HepG2 (cell line): Measurements from ENCODE around the gene TEX35. TPM values are rescaled to one million over a fixed set of nuclear protein-coding genes. Genes with fewer than 3 reads are reported as not detected.

Experiments used
- HDAC6 ChIP-seq: fragments of 200-600 bp; sonication (generic); IDR thresholded peaks from 2 replicates; pipeline ENCODE4 v1.7.0; 2017; ENCODE audit warnings: mild to moderate bottlenecking, antibody characterized with exemption, low read length, low read depth
- KDM1A ChIP-seq: IDR thresholded peaks from 2 replicates; pipeline ENCODE4 v1.6.1; 2016; ENCODE audit warnings: missing compliant biosample characterization
- KLF12 ChIP-seq: sonication (generic); formaldehyde crosslinking; IDR thresholded peaks from 2 replicates; pipeline ENCODE4 v1.4.0; 2020; ENCODE audit warnings: missing genetic modification reagents, borderline replicate concordance
- PRPF4 ChIP-seq: fragments of 200-400 bp; formaldehyde crosslinking; IDR thresholded peaks from 2 replicates; pipeline ENCODE4 v1.6.1; 2016; ENCODE audit warnings: low read length, low read depth; ENCODE audit not compliant: poor library complexity, severe bottlenecking
- RFX3 ChIP-seq: IDR thresholded peaks from 2 replicates; pipeline ENCODE4 v1.6.1; 2016; ENCODE audit warnings: missing biosample characterization, missing genetic modification reagents
- RXRB ChIP-seq: IDR thresholded peaks from 2 replicates; pipeline ENCODE4 v1.6.1; 2016; ENCODE audit warnings: borderline replicate concordance, missing genetic modification reagents, missing compliant biosample characterization
- TGIF2 ChIP-seq: IDR thresholded peaks from 2 replicates; pipeline ENCODE4 v1.6.1; 2016; ENCODE audit warnings: control low read depth, missing compliant biosample characterization
- ZNF17 ChIP-seq: sonication (generic); formaldehyde crosslinking; IDR thresholded peaks from 2 replicates; pipeline ENCODE4 v1.5.0; 2020; ENCODE audit warnings: mild to moderate bottlenecking, missing genetic modification reagents
- ZNF24 ChIP-seq: fragments of 450-650 bp; IDR thresholded peaks from 2 replicates; pipeline ENCODE4 v1.6.1; 2017; ENCODE audit warnings: antibody characterized with exemption, mild to moderate bottlenecking
- ZNF614 ChIP-seq: IDR thresholded peaks from 2 replicates; pipeline ENCODE4 v1.6.1; 2018; ENCODE audit warnings: missing biosample characterization, missing genetic modification reagents, inconsistent platforms, borderline replicate concordance
- ZNF7 ChIP-seq: IDR thresholded peaks from 2 replicates; pipeline ENCODE4 v1.6.1; 2016; ENCODE audit warnings: missing biosample characterization, missing genetic modification reagents
- polyA plus RNA-seq, 8 experiments: library from polyadenylated mRNA; depleted of rRNA in 3 of 8; stranded (reverse) in 7 of 8; unstranded in 1 of 8; fragments of >200 nt; fragmentation: Illumina TruSeq in 4 of 8; extraction: Trizol in 4 of 8; gene quantifications; 2 replicates each; pipeline versions ENCODE4 v1.2.1 to v1.2.3, GENCODE V29; 2011 to 2016; ENCODE audit warnings: low read depth in 4 of 8, missing spikeins in 1 of 8, mixed read lengths in 1 of 8; ENCODE audit not compliant: insufficient read depth in 1 of 8
- total RNA-seq, 5 experiments: library from RNA; depleted of rRNA; stranded (reverse); fragments of >200 nt; fragmentation: Illumina TruSeq; extraction: Trizol; gene quantifications; 2 replicates each; pipeline ENCODE4 v1.2.3, GENCODE V29; 2016; ENCODE audit warnings: low read depth in 1 of 5
- TF ChIP-seq, protein P1 (sequence below): sonication (generic); formaldehyde crosslinking; IDR thresholded peaks from 2 replicates; pipeline ENCODE4 v1.5.0; 2020; ENCODE audit warnings: missing genetic modification reagents
- TF ChIP-seq, protein P2 (sequence below): sonication (generic); formaldehyde crosslinking; IDR thresholded peaks from 2 replicates; pipeline ENCODE4 v1.5.0; 2020; ENCODE audit warnings: mild to moderate bottlenecking, missing genetic modification reagents, borderline replicate concordance
- TF ChIP-seq, protein P3 (sequence below), 2 experiments: sonication (generic) in 1 of 2; formaldehyde crosslinking in 1 of 2; IDR thresholded peaks; 2 replicates each; pipeline versions ENCODE4 v1.4.0 to v1.6.1; 2018 to 2020; ENCODE audit warnings: missing genetic modification reagents in 2 of 2, borderline replicate concordance in 1 of 2, low read depth in 1 of 2, mild to moderate bottlenecking in 1 of 2, missing biosample characterization in 1 of 2
- TF ChIP-seq, protein P4 (sequence below): sonication (generic); formaldehyde crosslinking; IDR thresholded peaks from 2 replicates; pipeline ENCODE4 v1.4.0; 2020; ENCODE audit warnings: mild to moderate bottlenecking, missing genetic modification reagents

The TEX35 gene
- total and polyA plus RNA-seq, 2 of the 13 experiments (the other 11 are each of a cell fraction or from before 2014, with no cell fraction given) = not detected

DNA sequence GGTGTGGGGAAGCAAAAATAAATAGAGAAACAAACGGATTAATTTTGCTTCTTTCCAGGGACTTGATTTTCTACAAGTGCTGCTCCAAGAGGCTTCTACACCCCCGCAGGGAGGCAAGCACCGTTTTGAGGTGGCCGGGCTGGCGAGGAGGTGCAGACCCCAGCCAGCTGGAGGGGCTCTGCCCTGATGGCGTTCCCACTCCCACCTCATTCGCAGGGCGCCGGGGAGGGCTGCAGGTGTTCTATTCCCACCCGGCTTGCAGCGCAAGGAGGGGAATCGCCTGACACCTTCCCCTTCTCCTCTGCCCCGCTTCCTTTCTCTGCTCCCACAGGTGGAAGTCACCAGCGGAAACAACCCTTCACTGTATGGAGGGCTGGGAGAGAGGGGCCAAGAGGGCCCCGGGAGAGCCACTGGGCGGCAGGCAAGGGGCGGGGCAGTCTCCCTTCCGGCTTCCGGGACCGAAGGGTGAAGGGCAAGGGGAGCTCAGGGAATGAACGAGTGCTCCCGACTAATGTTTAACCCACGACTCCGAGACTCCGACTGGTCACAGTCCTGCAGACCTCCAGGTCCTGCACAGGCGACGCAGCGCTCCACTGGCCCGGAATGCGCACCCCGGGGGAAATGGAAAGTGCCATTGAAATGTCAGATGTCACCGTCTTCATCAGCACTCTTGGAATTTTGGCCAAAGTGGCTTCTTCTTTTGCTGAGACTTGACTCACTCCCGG is 29.1 kb downstream of the TEX35 start (continued):
- TF ChIP-seq KLF12 (CRISPR knock-in tag) (peak; percentile 83; the same call in 1 of the 2 replicates), KDM1A (CRISPR knock-in tag) (no peak), PRPF4 (no peak), ZNF614 (CRISPR knock-in tag) (peak; percentile 27; the same call in 1 of the 2 replicates), TGIF2 (CRISPR knock-in tag) (peak; percentile 60; the same call in 1 of the 2 replicates), ZNF7 (no peak; the same call in 1 of the 2 replicates), ZNF24 (no peak), RFX3 (CRISPR knock-in tag) (no peak; the same call in 1 of the 2 replicates), ZNF17 (no peak), HDAC6 (no peak), RXRB (CRISPR knock-in tag) (peak; percentile 71)
- TF ChIP-seq, protein P1, sequence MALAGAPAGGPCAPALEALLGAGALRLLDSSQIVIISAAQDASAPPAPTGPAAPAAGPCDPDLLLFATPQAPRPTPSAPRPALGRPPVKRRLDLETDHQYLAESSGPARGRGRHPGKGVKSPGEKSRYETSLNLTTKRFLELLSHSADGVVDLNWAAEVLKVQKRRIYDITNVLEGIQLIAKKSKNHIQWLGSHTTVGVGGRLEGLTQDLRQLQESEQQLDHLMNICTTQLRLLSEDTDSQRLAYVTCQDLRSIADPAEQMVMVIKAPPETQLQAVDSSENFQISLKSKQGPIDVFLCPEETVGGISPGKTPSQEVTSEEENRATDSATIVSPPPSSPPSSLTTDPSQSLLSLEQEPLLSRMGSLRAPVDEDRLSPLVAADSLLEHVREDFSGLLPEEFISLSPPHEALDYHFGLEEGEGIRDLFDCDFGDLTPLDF (CRISPR knock-in tag) = peak; percentile 33; the same call in 1 of the 2 replicates
- TF ChIP-seq, protein P2, sequence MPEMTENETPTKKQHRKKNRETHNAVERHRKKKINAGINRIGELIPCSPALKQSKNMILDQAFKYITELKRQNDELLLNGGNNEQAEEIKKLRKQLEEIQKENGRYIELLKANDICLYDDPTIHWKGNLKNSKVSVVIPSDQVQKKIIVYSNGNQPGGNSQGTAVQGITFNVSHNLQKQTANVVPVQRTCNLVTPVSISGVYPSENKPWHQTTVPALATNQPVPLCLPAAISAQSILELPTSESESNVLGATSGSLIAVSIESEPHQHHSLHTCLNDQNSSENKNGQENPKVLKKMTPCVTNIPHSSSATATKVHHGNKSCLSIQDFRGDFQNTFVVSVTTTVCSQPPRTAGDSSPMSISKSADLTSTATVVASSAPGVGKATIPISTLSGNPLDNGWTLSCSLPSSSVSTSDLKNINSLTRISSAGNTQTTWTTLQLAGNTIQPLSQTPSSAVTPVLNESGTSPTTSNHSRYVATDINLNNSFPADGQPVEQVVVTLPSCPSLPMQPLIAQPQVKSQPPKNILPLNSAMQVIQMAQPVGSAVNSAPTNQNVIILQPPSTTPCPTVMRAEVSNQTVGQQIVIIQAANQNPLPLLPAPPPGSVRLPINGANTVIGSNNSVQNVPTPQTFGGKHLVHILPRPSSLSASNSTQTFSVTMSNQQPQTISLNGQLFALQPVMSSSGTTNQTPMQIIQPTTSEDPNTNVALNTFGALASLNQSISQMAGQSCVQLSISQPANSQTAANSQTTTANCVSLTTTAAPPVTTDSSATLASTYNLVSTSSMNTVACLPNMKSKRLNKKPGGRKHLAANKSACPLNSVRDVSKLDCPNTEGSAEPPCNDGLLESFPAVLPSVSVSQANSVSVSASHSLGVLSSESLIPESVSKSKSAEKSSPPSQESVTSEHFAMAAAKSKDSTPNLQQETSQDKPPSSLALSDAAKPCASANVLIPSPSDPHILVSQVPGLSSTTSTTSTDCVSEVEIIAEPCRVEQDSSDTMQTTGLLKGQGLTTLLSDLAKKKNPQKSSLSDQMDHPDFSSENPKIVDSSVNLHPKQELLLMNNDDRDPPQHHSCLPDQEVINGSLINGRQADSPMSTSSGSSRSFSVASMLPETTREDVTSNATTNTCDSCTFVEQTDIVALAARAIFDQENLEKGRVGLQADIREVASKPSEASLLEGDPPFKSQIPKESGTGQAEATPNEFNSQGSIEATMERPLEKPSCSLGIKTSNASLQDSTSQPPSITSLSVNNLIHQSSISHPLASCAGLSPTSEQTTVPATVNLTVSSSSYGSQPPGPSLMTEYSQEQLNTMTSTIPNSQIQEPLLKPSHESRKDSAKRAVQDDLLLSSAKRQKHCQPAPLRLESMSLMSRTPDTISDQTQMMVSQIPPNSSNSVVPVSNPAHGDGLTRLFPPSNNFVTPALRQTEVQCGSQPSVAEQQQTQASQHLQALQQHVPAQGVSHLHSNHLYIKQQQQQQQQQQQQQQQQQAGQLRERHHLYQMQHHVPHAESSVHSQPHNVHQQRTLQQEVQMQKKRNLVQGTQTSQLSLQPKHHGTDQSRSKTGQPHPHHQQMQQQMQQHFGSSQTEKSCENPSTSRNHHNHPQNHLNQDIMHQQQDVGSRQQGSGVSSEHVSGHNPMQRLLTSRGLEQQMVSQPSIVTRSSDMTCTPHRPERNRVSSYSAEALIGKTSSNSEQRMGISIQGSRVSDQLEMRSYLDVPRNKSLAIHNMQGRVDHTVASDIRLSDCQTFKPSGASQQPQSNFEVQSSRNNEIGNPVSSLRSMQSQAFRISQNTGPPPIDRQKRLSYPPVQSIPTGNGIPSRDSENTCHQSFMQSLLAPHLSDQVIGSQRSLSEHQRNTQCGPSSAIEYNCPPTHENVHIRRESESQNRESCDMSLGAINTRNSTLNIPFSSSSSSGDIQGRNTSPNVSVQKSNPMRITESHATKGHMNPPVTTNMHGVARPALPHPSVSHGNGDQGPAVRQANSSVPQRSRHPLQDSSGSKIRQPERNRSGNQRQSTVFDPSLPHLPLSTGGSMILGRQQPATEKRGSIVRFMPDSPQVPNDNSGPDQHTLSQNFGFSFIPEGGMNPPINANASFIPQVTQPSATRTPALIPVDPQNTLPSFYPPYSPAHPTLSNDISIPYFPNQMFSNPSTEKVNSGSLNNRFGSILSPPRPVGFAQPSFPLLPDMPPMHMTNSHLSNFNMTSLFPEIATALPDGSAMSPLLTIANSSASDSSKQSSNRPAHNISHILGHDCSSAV (CRISPR knock-in tag) = no peak
- TF ChIP-seq, protein P3, sequence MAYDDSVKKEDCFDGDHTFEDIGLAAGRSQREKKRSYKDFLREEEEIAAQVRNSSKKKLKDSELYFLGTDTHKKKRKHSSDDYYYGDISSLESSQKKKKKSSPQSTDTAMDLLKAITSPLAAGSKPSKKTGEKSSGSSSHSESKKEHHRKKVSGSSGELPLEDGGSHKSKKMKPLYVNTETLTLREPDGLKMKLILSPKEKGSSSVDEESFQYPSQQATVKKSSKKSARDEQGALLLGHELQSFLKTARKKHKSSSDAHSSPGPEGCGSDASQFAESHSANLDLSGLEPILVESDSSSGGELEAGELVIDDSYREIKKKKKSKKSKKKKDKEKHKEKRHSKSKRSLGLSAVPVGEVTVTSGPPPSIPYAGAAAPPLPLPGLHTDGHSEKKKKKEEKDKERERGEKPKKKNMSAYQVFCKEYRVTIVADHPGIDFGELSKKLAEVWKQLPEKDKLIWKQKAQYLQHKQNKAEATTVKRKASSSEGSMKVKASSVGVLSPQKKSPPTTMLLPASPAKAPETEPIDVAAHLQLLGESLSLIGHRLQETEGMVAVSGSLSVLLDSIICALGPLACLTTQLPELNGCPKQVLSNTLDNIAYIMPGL (CRISPR knock-in tag; IDR thresholded peaks at IDR 0.05; ENCODE audit: borderline replicate concordance in 1 of 2, low read depth in 1 of 2) = peak in 1 of 2 experiments; percentile 83; a peak in 1 of 4 replicates
- TF ChIP-seq, protein P4, sequence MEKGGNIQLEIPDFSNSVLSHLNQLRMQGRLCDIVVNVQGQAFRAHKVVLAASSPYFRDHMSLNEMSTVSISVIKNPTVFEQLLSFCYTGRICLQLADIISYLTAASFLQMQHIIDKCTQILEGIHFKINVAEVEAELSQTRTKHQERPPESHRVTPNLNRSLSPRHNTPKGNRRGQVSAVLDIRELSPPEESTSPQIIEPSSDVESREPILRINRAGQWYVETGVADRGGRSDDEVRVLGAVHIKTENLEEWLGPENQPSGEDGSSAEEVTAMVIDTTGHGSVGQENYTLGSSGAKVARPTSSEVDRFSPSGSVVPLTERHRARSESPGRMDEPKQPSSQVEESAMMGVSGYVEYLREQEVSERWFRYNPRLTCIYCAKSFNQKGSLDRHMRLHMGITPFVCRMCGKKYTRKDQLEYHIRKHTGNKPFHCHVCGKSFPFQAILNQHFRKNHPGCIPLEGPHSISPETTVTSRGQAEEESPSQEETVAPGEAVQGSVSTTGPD (CRISPR knock-in tag) = peak; percentile 63; the same call in 1 of the 2 replicates
